Breast epithelium (tissue), 4 donors: ENCODE measurements around the gene OSBPL9. TPM values are rescaled to one million over a fixed set of nuclear protein-coding genes. Genes with fewer than 3 reads are reported as not detected.
"Not testable (repeated sequence)": the region's sequence is repeated elsewhere in the genome, so short reads cannot be mapped to it uniquely, and the experiment has no call there.

Experiments
- DNase-seq, 2 donors: peaks; one replicate each; pipeline ENCODE4 v3.0.0-alpha.2; 2019; ENCODE audit warnings: low spot score in 2 of 2
- H3K27ac ChIP-seq, 2 donors: fragments of 200-600 bp; sonication (generic) in 1 of 2; one replicate each; pipeline ENCODE4 v1.5.1; 2016 to 2019; ENCODE audit warnings: mild to moderate bottlenecking in 1 of 2
- H3K27me3 ChIP-seq, 2 donors: fragments of 200-600 bp; sonication (generic) in 1 of 2; one replicate each; pipeline versions ENCODE4 v1.5.1 to v1.6.0; 2017 to 2019; ENCODE audit warnings: control low read depth in 1 of 2, mild to moderate bottlenecking in 1 of 2
- H3K36me3 ChIP-seq: fragments of 200-600 bp; one replicate; pipeline ENCODE4 v1.5.1; 2019
- H3K4me1 ChIP-seq, 2 donors: fragments of 200-600 bp; sonication (generic); one replicate each; pipeline ENCODE4 v1.5.1; 2016 to 2019; ENCODE audit warnings: control low read depth in 1 of 2
- H3K4me3 ChIP-seq, 3 donors: fragments of 200-600 bp; sonication (generic); 1 replicate in 2 of 3; 2 replicates in 1 of 3; pipeline ENCODE4 v1.5.1; 2016 to 2019; ENCODE audit warnings: mild to moderate bottlenecking in 3 of 3, moderate library complexity in 2 of 3
- H3K9me3 ChIP-seq, 2 donors: fragments of 200-600 bp; sonication (generic) in 1 of 2; one replicate each; pipeline ENCODE4 v1.5.1; 2016 to 2019; ENCODE audit warnings: control low read depth in 1 of 2
- CTCF ChIP-seq, 3 donors: fragments of 450-650 bp; IDR thresholded peaks; one replicate each; pipeline ENCODE4 v1.5.1; 2016 to 2017; ENCODE audit warnings: antibody characterized with exemption in 3 of 3, mild to moderate bottlenecking in 3 of 3, moderate library complexity in 3 of 3
- POLR2A ChIP-seq: fragments of 450-650 bp; IDR thresholded peaks from one replicate; pipeline ENCODE4 v1.6.1; 2016; ENCODE audit warnings: antibody characterized with exemption, mild to moderate bottlenecking, moderate library complexity
- POLR2AphosphoS5 ChIP-seq, 3 donors: sonication (generic); formaldehyde crosslinking; IDR thresholded peaks; one replicate each; pipeline ENCODE4 v1.6.1; 2017; ENCODE audit warnings: antibody characterized with exemption in 3 of 3
- intact Hi-C: fragments of 100-400 bp; cut with DNase I; formaldehyde crosslinking; loops from one replicate; pipeline ENCODE4 v1.15.1; 2023; ENCODE audit warnings: low total_unique reads
- total RNA-seq, 3 donors: library from RNA; depleted of rRNA; stranded (reverse); fragments of >200 nt; gene quantifications; one replicate each; pipeline ENCODE4 v1.1.0, GENCODE V29; 2016

Gene OSBPL9
- total RNA-seq, 3 donors from 2014 or later = 107 to 213 (median 136) TPM

GRCh38 chr1:51607681-51608095 lies 9.2 kb upstream of the OSBPL9 start:
- intact Hi-C loops = no loop called here
- no peak overlapping the region for H3K4me3 ChIP-seq
- no peaks in the 10 kb centered on the region for H3K9me3 ChIP-seq
- H3K27me3 ChIP-seq = no peaks in the 10 kb centered on the region
- H3K27ac ChIP-seq = peak overlapping the region in 1 of 2 donors; percentile 12
- no peaks in the 10 kb centered on the region for H3K36me3 ChIP-seq
- no peak for DNase-seq
- TF ChIP-seq POLR2A (no peak), POLR2AphosphoS5 (IDR thresholded peaks at IDR 0.05) (no peak), CTCF (IDR thresholded peaks at IDR 0.05) (no peak)
- H3K4me1 ChIP-seq = no peaks in the 10 kb centered on the region

- H3K4me3 ChIP-seq, H3K36me3 ChIP-seq, intact Hi-C loops, H3K27me3 ChIP-seq, H3K27ac ChIP-seq, H3K4me1 ChIP-seq, DNase-seq, H3K9me3 ChIP-seq: not testable (repeated sequence)
Measured at GRCh38 chr1:51610104-51610503, 6.8 kb upstream of the OSBPL9 start.

- intact Hi-C loops = no loop called here
- no peaks in the 10 kb centered on the region for H3K9me3 ChIP-seq
- DNase-seq = no peak
- H3K36me3 ChIP-seq = no peaks in the 10 kb centered on the region
- no peak overlapping the region for H3K27ac ChIP-seq
- no peaks in the 10 kb centered on the region for H3K4me1 ChIP-seq
- H3K4me3 ChIP-seq = no peak overlapping the region
- no peak for TF ChIP-seq POLR2A
- no peak for TF ChIP-seq CTCF (IDR thresholded peaks at IDR 0.05)
- TF ChIP-seq POLR2AphosphoS5 (IDR thresholded peaks at IDR 0.05) = no peak
- no peaks in the 10 kb centered on the region for H3K27me3 ChIP-seq
Measured at GRCh38 chr1:51610637-51611036, 6.3 kb upstream of the OSBPL9 start.

GRCh38 chr1:51612447-51612961 lies 4.4 kb upstream of the OSBPL9 start:
- Histone ChIP-seq H3K27ac (no peak overlapping the region), H3K4me3 (no peak overlapping the region), H3K4me1 (no peaks in the 10 kb centered on the region), H3K9me3 (no peaks in the 10 kb centered on the region), H3K27me3 (no peaks in the 10 kb centered on the region), H3K36me3 (no peaks in the 10 kb centered on the region)
- DNase-seq = no peak
- no peak for TF ChIP-seq POLR2A
- TF ChIP-seq POLR2AphosphoS5 (IDR thresholded peaks at IDR 0.05) = no peak
- no peak for TF ChIP-seq CTCF (IDR thresholded peaks at IDR 0.05)
- intact Hi-C loops = no loop called here

GRCh38 chr1:51615780-51616291 lies 1.1 kb upstream of the OSBPL9 start:
- TF ChIP-seq CTCF (IDR thresholded peaks at IDR 0.05) (no peak), POLR2AphosphoS5 (IDR thresholded peaks at IDR 0.05) (no peak), POLR2A (no peak)
- Histone ChIP-seq H3K9me3 (no peaks in the 10 kb centered on the region), H3K27ac (no peak overlapping the region), H3K27me3 (no peaks in the 10 kb centered on the region), H3K4me1 (peaks cover 3 to 15% of the 10 kb centered on the region in 2 donors), H3K36me3 (no peaks in the 10 kb centered on the region), H3K4me3 (no peak overlapping the region)
- no peak for DNase-seq
- intact Hi-C loops = no loop called here
